ENCODE data around the gene NTF4.

Gene NTF4

GRCh38 chr19:49064768-49065611 is at the start of gene NTF4:
Gene NTF4, minus strand, starts transcription at chr19:49064818. Its CDS starts 2,821 bp downstream, at chr19:49061997.
- peak; percentile 21 for DNase-seq

- peak; percentile 76 for DNase-seq
Measured at GRCh38 chr19:49113762-49114629, 49.4 kb upstream of the NTF4 start, which contains the start of gene LIN7B. Gene LIN7B, plus strand, starts transcription at chr19:49114370. Its CDS starts 35 bp downstream, at chr19:49114405.

DNA sequence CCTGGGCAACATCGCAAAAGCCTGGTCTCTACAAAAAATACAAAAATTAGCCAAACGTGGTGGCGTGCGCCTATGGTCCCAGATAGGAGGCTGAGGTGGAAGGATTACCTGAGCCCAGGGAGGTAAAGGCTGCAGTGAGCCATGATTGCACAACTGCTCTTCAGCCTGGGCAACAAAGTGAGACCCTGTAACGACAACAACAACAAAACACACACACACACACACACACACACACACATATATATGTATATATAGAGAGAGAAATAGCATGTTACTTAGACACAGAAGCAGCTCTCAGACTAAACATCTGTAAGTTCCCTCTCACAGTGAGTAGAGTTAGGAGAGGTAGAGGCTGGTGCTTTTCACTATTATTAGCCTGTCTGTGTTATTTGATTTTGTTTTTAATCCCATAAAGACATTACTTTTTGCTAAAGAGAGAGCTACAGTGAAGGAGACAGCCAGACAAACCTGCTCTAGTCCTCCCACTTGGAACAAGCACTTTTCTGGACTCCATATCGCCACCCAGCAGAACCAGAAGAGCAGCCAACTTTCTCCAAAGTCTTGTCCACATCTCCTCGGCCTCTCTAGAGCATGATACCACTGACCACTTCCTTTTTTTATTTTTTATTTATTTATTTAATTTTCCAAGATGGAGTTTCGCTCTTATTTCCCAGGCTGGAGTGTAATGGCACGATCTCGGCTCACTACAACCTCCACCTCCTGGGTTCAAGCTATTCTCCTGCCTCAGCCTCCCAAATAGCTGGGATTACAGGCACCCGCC is 46.8 kb upstream of the NTF4 start:
- no peak for DNase-seq

- no peak for DNase-seq
Measured at GRCh38 chr19:49110567-49110966, 45.9 kb upstream of the NTF4 start.

GRCh38 chr19:49109569-49110233 is 45.1 kb upstream of the NTF4 start:
- DNase-seq, result no peak

- DNase-seq, result no peak
Measured at GRCh38 chr19:49109051-49109450, 44.4 kb upstream of the NTF4 start.

- no peak for DNase-seq
Measured at GRCh38 chr19:49107625-49108459, 43.2 kb upstream of the NTF4 start.

GRCh38 chr19:49106648-49107135 is 42.1 kb upstream of the NTF4 start:
- DNase-seq, result peak; percentile 40

DNA sequence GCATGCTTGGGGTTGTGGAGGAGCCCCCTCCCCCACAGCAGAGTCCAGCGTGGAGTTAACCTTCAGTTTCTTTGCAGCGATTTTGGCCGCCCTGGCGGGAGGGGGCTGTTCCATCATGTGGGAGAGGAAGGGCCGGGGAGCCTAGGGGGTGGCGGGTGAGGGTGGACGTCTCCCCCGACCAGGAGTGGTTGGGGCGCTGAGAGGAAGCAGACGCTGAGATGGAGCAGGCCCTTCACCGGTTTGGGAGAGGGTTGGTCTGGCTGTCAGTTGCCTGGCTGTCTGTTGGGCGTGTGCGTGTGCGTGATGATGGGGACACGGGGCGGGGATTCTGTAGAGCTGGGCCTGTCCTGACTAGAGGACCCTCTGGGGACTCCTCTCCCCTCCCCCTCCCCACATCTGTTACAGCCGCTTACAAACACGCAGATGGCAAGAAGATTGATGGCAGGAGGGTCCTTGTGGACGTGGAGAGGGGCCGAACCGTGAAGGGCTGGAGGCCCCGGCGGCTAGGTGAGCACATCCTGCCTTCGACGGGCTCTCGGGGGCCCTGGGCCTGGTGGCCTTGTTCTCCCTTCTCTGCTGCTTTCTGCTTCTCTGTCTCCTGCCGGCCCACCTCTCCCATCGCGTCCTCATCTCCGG is 39.7 kb upstream of the NTF4 start:
- DNase-seq, result no peak

GRCh38 chr19:49103331-49104085 is 38.9 kb upstream of the NTF4 start:
- no peak for DNase-seq

GRCh38 chr19:49102303-49102702 is 37.7 kb upstream of the NTF4 start:
- DNase-seq, result no peak

DNA sequence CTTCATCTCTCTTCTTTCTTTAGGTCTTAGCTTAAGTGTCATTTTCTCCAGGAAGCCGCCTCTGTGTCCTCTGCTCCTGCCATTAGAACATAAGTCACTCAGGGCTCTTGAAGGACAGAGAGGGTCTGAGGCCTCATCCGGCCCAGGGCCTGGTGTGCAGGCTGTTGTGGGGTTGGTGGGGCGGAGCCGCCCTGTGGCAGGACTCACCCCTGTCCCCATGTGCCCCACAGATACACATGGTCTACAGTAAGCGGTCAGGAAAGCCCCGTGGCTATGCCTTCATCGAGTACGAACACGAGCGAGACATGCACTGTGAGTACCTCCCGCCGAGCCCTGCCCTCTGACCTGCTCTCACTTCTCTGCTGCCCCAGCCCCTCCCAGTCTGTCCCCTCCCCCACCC is 36.5 kb upstream of the NTF4 start:
- DNase-seq, result no peak

- DNase-seq, result no peak
Measured at GRCh38 chr19:49098795-49099194, 34.2 kb upstream of the NTF4 start.

DNA sequence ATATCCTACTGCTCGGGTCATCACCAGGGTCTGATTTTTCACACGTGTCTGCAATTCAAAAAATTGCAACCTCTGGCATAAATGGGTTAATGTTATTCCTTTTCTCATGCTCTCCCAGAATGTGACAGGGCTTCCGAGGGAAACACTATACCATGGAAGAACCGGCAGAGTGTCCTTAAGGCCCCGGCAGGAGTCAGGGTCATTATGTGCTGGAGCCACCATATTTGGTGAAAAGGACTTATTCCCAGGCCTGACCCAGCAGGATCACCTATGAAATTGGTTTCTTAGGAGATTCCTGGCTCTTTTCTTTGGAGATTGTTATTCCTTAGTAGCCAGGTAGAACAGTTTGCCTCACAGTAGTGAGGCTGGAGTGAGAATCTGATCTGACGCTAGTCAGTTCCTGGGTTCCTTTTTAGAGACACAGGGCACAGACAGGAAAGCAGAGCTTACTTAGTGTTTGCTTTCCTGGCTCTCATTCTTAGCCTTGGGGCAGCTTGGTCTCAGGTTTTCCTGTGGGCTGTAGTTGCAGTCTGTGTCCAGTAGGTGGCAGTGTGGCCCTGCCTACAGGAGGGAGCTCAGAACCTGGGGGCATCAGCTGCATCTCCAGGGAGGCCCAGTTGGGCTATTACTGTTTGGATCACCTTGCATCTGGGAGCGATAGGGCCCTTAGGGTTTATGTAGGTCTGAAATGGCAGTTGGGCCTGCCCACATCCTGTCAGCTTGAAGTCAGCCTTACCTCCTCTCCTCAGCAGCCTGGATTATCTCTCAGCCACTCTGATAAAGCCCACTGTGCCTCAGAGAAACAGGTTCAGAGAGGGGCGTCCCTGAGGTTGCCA is 33.1 kb upstream of the NTF4 start:
- peak; percentile 66 for DNase-seq

GRCh38 chr19:49094505-49095482 is 30.2 kb upstream of the NTF4 start:
- DNase-seq, result no peak

GRCh38 chr19:49092686-49093085 is 28.1 kb upstream of the NTF4 start:
- DNase-seq, result no peak

GRCh38 chr19:49091391-49092038 is 26.9 kb upstream of the NTF4 start:
- DNase-seq, result no peak

All from RPMI8226 (cell line).